Measurements from ENCODE around the gene MANBA.

MANBA gene

GRCh38 chr4:102584091-102584490, 176.7 kb downstream of the MANBA start:
- TF ChIP-seq ZFX (IDR thresholded peaks at IDR 0.05) (no peak), CTCF (conservative IDR thresholded peaks at IDR 0.05) (no peak)
- H3K27ac ChIP-seq, result no peak overlapping the region
